ENCODE data around the gene RAD51B.
A peak's percentile ranks its signal among the peaks of the same experiment; 100 is the strongest.
"Not testable (repeated sequence)": the region's sequence is repeated elsewhere in the genome, so short reads cannot be mapped to it uniquely, and the experiment has no call there.

RAD51B gene

DNA sequence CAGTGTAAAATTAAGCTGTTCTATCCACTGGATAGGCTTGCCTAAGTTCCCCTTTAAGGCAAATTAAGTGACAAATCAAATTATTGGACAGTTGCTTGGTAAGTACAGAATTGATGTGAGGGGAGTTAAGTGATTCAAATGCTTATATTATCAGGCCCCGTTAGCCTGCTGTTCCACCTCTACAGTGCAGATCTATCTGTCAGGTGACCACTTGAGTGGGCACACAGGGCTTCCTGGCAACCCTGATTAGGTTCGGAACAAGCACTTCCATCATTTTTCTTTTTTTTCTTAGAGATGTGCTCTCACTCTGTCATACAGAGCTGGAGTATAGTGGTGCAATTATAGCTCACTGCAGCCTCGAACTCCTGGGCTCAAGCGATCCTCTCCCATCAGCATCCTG lies 453.8 kb downstream of the RAD51B start:
- Mint-ChIP-seq H3K27ac (no peak overlapping the region), H3K4me3 (no peak overlapping the region), H3K27me3 (ENCODE audit: low read depth) (no peaks in the 10 kb centered on the region), H3K4me1 (ENCODE audit: low read depth) (peaks cover 31% of the 10 kb centered on the region), H3K36me3 (ENCODE audit: low read depth) (peaks cover 3% of the 10 kb centered on the region), H3K9me3 (no peaks in the 10 kb centered on the region)

- Mint-ChIP-seq H3K9me3 (no peaks in the 10 kb centered on the region), H3K4me3 (no peak overlapping the region), H3K36me3 (ENCODE audit: low read depth) (no peaks in the 10 kb centered on the region), H3K4me1 (ENCODE audit: low read depth) (peaks cover 19% of the 10 kb centered on the region), H3K27ac (no peak overlapping the region), H3K27me3 (ENCODE audit: low read depth) (no peaks in the 10 kb centered on the region)
These were observed 455.1 kb downstream of the RAD51B start for GRCh38 chr14:68274725-68275124.

GRCh38 chr14:68278576-68279436 lies 459.2 kb downstream of the RAD51B start:
- Mint-ChIP-seq H3K27me3 (ENCODE audit: low read depth) (no peaks in the 10 kb centered on the region), H3K4me3 (no peak overlapping the region), H3K4me1 (ENCODE audit: low read depth) (peaks cover 29% of the 10 kb centered on the region), H3K27ac (no peak overlapping the region), H3K9me3 (no peaks in the 10 kb centered on the region), H3K36me3 (ENCODE audit: low read depth) (peaks cover 3% of the 10 kb centered on the region)

DNA sequence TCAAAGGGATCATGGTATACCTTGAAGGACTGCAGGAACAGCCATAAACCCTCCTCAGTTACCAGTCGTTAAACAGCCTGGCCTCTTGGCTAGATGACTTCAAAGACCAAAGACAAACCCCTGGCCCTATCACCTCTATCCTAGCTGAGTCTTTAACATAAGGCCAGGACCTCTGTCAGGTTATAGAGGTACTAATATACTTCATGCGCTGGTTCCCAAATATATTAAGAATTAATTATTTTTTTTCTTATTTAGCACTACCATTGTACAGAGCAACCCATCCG lies 459.8 kb downstream of the RAD51B start:
- Mint-ChIP-seq H3K27me3 (ENCODE audit: low read depth) (no peaks in the 10 kb centered on the region), H3K36me3 (ENCODE audit: low read depth) (peaks cover 3% of the 10 kb centered on the region), H3K9me3 (no peaks in the 10 kb centered on the region), H3K4me1 (ENCODE audit: low read depth) (peaks cover 35% of the 10 kb centered on the region), H3K27ac (no peak overlapping the region), H3K4me3 (no peak overlapping the region)

- Mint-ChIP-seq H3K27me3 (ENCODE audit: low read depth) (no peaks in the 10 kb centered on the region), H3K36me3 (ENCODE audit: low read depth) (peaks cover 3% of the 10 kb centered on the region), H3K4me1 (ENCODE audit: low read depth) (peaks cover 39% of the 10 kb centered on the region), H3K4me3 (no peak overlapping the region), H3K9me3 (no peaks in the 10 kb centered on the region), H3K27ac (no peak overlapping the region)
These were observed 460.2 kb downstream of the RAD51B start for GRCh38 chr14:68279777-68280233.

GRCh38 chr14:68281497-68281896 lies 461.9 kb downstream of the RAD51B start:
- peaks cover 44% of the 10 kb centered on the region for H3K4me1 Mint-ChIP-seq (ENCODE audit: low read depth)
- H3K9me3 Mint-ChIP-seq = no peaks in the 10 kb centered on the region
- H3K4me3 Mint-ChIP-seq = no peak overlapping the region
- H3K27ac Mint-ChIP-seq = no peak overlapping the region
- no peaks in the 10 kb centered on the region for H3K27me3 Mint-ChIP-seq (ENCODE audit: low read depth)
- peaks cover 3% of the 10 kb centered on the region for H3K36me3 Mint-ChIP-seq (ENCODE audit: low read depth)

- Mint-ChIP-seq H3K36me3 (ENCODE audit: low read depth) (peaks cover 3% of the 10 kb centered on the region), H3K27me3 (ENCODE audit: low read depth) (no peaks in the 10 kb centered on the region), H3K4me1 (ENCODE audit: low read depth) (peaks cover 46% of the 10 kb centered on the region), H3K9me3 (no peaks in the 10 kb centered on the region), H3K4me3 (peak overlapping the region; percentile 58), H3K27ac (peak overlapping the region; percentile 88)
These were observed 463.1 kb downstream of the RAD51B start for GRCh38 chr14:68282479-68283377.

DNA sequence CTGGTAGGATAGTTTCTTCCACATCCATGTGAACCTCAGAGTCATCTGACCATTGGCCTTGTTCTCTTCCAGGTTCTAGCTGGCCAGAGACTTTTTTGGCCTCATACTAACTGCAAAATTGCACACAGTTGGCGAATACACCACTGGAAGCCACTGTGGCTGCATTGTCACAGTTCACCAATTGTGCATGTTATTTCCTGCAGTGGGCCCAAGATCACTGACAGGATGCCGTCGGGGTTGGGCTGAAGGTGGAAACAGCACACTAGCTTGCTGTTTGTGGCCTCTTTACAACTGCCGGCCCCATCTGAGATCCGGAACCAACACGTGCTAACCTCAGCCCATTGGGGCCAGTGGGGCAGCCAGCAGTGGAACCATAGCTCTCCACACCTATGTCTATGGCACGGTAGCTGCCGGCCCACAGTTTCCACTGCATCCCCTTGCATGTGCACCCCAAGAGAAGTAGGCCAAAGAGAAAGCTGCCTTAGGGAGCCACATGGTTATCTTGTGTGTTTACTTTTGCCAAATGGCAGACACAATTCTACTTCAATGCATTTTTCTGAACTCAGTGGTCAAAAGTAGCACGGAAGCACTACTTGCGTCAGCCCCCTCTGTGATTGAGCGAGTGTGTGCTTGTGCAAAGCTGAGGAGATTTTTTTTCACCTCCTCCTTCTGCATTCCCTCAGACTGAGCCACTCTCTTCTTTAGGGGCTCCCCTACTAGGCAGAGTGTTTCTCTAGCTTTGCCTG lies 464.0 kb downstream of the RAD51B start:
- H3K36me3 Mint-ChIP-seq (ENCODE audit: low read depth) = peaks cover 3% of the 10 kb centered on the region
- no peaks in the 10 kb centered on the region for H3K9me3 Mint-ChIP-seq
- peak overlapping the region; percentile 88 for H3K27ac Mint-ChIP-seq
- no peaks in the 10 kb centered on the region for H3K27me3 Mint-ChIP-seq (ENCODE audit: low read depth)
- H3K4me3 Mint-ChIP-seq = peak overlapping the region; percentile 12
- H3K4me1 Mint-ChIP-seq (ENCODE audit: low read depth) = peaks cover 46% of the 10 kb centered on the region

DNA sequence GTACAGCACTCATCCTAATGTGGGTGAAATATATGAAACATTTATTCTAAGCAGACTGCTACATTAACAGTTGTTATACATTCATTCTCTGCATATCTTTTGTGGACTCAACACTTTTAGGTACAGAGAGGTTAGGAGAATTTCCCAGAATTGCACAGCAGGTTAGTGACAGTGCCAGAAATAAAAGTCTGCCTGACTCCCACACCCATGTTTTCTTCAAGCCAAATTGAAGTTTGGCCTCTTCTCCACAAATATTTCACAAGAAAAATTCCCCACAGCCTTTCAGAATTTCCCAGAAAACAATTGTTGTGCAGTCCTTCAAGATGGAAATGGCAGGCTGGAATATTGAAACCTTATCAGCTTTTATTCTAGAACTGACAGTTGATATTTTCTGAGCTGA lies 464.8 kb downstream of the RAD51B start:
- H3K36me3 Mint-ChIP-seq (ENCODE audit: low read depth) = peaks cover 3% of the 10 kb centered on the region

GRCh38 chr14:68284834-68285233 lies 465.3 kb downstream of the RAD51B start:
- Mint-ChIP-seq H3K9me3 (no peaks in the 10 kb centered on the region), H3K27ac (peak overlapping the region; percentile 88), H3K4me3 (peak overlapping the region; percentile 33)

More for the DNA sequence above, 464.8 kb downstream of the RAD51B start:
- H3K9me3 Mint-ChIP-seq = no peaks in the 10 kb centered on the region
- no peaks in the 10 kb centered on the region for H3K27me3 Mint-ChIP-seq (ENCODE audit: low read depth)
- peak overlapping the region; percentile 88 for H3K27ac Mint-ChIP-seq
- peaks cover 46% of the 10 kb centered on the region for H3K4me1 Mint-ChIP-seq (ENCODE audit: low read depth)
- H3K4me3 Mint-ChIP-seq = no peak overlapping the region

DNA sequence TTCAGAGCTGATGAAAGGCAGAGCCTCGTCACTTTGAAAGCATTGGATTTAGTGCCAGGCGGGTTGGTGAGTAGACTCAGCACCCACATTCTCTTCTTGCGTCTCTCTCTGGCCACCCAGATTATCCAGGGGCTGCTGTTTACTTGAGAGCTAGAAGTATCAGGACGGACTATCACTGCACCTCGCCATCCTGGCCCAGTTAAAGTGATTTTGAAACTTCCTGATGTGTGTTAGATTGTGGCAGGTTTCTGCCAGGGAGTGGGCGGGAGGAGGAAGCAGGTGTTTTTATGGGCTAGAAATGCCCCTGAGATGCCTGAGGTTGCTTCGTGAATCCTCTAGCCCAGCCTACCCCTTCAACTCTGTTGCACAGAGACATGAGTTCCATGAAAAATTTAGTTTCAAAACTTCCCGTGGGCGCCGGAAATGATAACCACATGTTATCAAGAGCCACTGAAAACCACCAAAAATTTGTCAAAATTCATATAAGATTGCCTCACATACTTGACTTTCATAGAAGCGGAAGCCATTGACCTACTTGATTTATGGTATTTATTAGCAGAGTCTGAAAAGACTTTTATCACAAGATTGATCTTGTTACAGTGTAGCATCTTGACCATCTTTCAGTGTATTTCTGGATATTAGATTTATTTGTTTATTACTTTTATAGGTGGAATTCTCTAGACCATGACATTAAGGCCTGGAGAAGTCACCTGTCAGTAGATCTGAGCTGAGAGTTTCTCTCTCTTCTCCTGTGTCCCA lies 466.0 kb downstream of the RAD51B start:
- Mint-ChIP-seq H3K27ac (peak overlapping the region; percentile 88), H3K27me3 (ENCODE audit: low read depth) (no peaks in the 10 kb centered on the region), H3K9me3 (no peaks in the 10 kb centered on the region), H3K4me1 (ENCODE audit: low read depth) (peaks cover 46% of the 10 kb centered on the region), H3K36me3 (ENCODE audit: low read depth) (peaks cover 3% of the 10 kb centered on the region), H3K4me3 (peak overlapping the region; percentile 46)

More at GRCh38 chr14:68284834-68285233, 465.3 kb downstream of the RAD51B start:
- Mint-ChIP-seq H3K27me3 (ENCODE audit: low read depth) (no peaks in the 10 kb centered on the region), H3K4me1 (ENCODE audit: low read depth) (peaks cover 46% of the 10 kb centered on the region), H3K36me3 (ENCODE audit: low read depth) (peaks cover 3% of the 10 kb centered on the region)

- no peaks in the 10 kb centered on the region for H3K27me3 Mint-ChIP-seq (ENCODE audit: low read depth)
- no peak overlapping the region for H3K4me3 Mint-ChIP-seq
- no peaks in the 10 kb centered on the region for H3K36me3 Mint-ChIP-seq (ENCODE audit: low read depth)
- no peak overlapping the region for H3K27ac Mint-ChIP-seq
- no peaks in the 10 kb centered on the region for H3K9me3 Mint-ChIP-seq
- H3K4me1 Mint-ChIP-seq (ENCODE audit: low read depth) = peaks cover 46% of the 10 kb centered on the region
These were observed 467.1 kb downstream of the RAD51B start for GRCh38 chr14:68286667-68287066.

DNA sequence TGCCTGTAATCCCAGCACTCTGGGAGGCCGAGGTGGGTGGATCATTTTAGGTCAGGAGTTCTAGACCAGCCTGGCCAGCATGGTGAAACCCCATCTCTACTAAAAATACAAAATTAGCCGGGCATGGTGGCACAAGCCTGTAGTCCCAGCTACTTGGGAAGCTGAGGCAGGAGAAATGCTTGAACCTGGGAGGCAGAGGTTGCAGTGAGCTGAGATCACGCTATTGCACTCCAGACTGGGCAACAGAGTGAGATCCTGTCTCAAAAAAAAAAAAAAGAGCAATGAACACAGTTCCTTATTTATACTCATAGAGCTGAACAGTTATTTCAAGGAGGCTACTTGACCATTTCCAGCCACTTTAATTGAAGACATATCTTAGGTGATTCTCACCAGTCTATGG lies 469.9 kb downstream of the RAD51B start:
- not testable (repeated sequence) for H3K27me3 Mint-ChIP-seq (ENCODE audit: low read depth); H3K27ac Mint-ChIP-seq; H3K9me3 Mint-ChIP-seq; H3K36me3 Mint-ChIP-seq (ENCODE audit: low read depth); H3K4me3 Mint-ChIP-seq
- peaks cover 39% of the 10 kb centered on the region for H3K4me1 Mint-ChIP-seq (ENCODE audit: low read depth)

- H3K9me3 Mint-ChIP-seq = no peaks in the 10 kb centered on the region
- peaks cover 18% of the 10 kb centered on the region for H3K4me1 Mint-ChIP-seq (ENCODE audit: low read depth)
- H3K27ac Mint-ChIP-seq = no peak overlapping the region
- no peaks in the 10 kb centered on the region for H3K36me3 Mint-ChIP-seq (ENCODE audit: low read depth)
- no peaks in the 10 kb centered on the region for H3K27me3 Mint-ChIP-seq (ENCODE audit: low read depth)
- H3K4me3 Mint-ChIP-seq = no peak overlapping the region
These were observed 472.2 kb downstream of the RAD51B start for GRCh38 chr14:68291820-68292219.

Measured in T-helper 1 cell treated with Interleukin-12 subunit alpha and Interleukin-12 subunit beta and Interleukin-4 antibody, amounts not matched to agents 30 μg/mL and 1 μg/mL, for 36 hours (primary cell).